KOPT-K1 (cell line): Measurements from ENCODE around the gene YPEL3.

Experiments used
- H3K27ac ChIP-seq: fragments of 200-600 bp; sonication (generic); 2 replicates; pipeline ENCODE4 v1.5.1; 2016; ENCODE audit warnings: antibody characterized with exemption, mild to moderate bottlenecking, low read depth, low read length; ENCODE audit not compliant: poor library complexity, severe bottlenecking
- H3K36me3 ChIP-seq: fragments of 200-600 bp; sonication (generic); 2 replicates; pipeline ENCODE4 v1.5.1; 2017; ENCODE audit warnings: antibody characterized with exemption, mild to moderate bottlenecking, low read length, moderate library complexity; ENCODE audit not compliant: insufficient read depth
- H3K9me3 ChIP-seq: fragments of 200-600 bp; sonication (generic); 2 replicates; pipeline ENCODE4 v1.5.1; 2017; ENCODE audit warnings: antibody characterized with exemption, low read length, mild to moderate bottlenecking; ENCODE audit not compliant: insufficient read depth, poor library complexity, severe bottlenecking

YPEL3 gene

DNA sequence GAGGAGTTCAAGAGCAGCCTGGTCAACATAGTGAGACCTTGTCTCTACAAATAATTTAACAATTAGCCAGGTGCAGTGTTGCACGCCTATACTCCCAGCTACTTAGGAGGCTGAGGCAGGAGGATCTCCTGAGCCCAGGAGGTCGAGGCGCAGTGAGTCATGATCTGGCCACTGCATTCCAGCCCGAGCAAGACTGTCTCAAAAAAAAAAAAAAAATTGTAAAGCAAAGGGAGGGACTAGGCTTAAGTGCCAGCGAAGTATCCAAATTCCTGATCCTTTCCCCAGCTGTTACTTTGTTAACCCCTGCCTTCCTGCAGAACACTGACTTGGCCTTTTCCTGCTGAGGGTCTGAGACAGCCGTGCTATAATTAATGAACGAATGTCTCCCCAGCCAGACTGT is 14.6 kb upstream of the YPEL3 start:
- H3K27ac ChIP-seq, result no peak overlapping the region
- peaks cover 65% of the 10 kb centered on the region for H3K36me3 ChIP-seq
- H3K9me3 ChIP-seq, result no peaks in the 10 kb centered on the region

DNA sequence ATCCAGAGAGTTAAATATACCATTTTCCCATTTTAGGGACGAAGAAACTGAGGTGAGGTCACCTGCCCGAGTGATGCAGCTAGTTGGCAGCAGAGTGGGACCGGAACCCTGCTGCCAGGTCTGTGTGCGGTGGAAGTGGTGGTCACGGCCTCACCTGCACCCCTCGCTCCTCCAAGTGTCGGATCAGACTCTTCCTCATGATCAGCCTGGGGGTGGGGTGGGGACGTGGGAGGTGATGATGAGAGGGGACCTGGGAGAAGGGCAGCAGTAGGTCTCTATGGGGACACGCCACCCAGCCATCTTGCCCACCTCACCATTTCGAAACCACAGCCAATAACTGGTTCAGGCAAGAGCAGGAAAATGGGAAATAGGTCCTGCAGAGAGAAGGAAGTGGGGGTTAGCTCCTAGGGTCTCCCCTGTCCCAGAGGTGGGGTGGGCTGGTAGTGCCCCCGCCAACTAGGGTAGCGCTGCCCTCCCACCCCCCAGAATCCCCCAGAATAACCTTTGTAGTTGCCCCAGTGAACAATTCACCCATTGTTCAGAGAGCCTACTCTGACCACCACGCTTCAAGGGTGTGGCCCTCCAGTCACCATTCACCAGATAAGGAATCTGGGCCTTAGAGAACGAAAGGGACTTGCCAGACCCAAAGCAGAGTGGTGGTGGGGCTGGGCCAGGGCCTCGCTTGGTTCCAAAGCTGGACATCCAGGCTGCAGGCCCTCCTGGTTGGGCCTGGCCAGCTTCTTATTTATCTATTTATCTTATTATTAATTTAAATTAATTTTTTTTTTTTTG is 12.2 kb upstream of the YPEL3 start:
- H3K9me3 ChIP-seq, result no peaks in the 10 kb centered on the region
- H3K27ac ChIP-seq, result no peak overlapping the region
- H3K36me3 ChIP-seq, result peaks cover 67% of the 10 kb centered on the region

DNA sequence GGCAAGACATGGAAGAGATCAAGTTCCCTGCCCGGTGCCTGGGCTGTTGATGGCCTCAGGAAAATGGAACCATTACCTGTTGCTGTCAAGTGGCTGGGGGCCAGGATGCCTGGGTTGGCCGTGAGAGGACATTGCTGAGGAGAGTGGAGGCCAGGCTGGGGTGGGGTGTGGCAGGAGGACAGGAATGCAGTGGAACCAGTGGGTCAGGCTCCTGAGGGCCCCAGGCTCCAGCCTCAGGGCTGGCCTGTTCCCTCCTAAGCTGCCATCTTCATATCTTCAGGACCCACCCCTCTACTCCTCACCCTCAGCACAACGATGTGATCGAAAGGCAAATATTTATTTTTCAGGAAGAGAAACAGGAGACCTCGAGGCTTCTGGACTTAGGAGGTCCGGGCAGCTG is 8.5 kb upstream of the YPEL3 start:
- H3K27ac ChIP-seq, result no peak overlapping the region
- peaks cover 38% of the 10 kb centered on the region for H3K36me3 ChIP-seq
- H3K9me3 ChIP-seq, result peaks cover under 1% of the 10 kb centered on the region

DNA sequence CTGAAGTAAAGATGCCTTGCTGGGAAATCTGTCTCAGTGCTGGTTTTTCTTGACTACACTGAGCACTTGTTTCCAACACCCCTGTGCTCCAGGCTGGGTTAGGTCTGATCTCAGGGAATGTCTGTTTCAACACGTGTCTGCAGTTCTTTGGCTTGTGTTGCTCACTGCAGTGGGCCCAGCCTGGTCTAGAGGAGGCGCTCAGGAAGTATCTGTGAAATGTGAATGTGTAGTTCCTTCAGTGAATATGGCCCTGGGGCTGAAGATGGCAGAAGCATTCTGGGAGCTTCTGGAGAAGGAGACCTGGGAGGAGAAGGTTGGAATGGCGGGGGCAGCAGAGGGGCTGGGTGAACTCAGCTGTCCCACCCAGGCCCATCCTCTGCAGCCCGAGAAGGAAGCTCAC is 8.1 kb upstream of the YPEL3 start:
- Histone ChIP-seq H3K36me3 (peaks cover 37% of the 10 kb centered on the region), H3K9me3 (peaks cover 3% of the 10 kb centered on the region), H3K27ac (no peak overlapping the region)

DNA sequence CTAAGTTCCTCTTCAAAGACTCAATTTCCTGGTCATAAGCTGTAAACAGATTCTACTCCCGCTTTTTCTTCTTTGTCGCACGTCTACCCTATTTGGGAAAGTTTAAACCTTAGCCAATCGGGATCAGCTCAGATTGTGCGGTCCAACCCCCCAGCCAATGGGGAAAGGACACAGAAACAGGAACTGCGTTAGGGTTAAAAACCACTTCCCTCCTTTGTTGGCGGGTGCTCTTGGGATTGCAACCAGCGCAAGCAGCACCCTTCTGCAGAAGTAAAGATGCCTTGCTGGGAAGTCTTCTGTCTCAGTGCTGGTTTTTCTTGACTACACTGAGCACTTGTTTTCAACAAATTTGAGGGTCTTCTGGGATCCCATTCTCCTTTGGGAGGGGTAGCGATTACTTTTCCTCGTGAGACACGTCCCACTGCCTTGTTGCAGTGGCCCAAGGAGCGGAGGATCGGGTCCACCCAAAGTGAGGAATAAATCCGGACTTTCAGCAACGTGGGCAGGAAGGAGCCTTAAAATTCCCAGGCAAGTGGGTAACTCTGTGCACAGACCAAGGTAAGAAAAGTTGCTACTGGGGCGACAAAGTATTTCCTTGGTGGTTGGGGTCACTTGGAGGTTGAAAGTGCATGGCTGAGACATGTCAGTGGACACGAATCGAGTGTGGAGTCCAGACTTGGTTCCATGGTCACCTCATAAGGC is 1.0 kb upstream of the YPEL3 start:
- no peaks in the 10 kb centered on the region for H3K36me3 ChIP-seq
- peak overlapping the region; percentile 79 for H3K27ac ChIP-seq
- H3K9me3 ChIP-seq, result peaks cover 27% of the 10 kb centered on the region

DNA sequence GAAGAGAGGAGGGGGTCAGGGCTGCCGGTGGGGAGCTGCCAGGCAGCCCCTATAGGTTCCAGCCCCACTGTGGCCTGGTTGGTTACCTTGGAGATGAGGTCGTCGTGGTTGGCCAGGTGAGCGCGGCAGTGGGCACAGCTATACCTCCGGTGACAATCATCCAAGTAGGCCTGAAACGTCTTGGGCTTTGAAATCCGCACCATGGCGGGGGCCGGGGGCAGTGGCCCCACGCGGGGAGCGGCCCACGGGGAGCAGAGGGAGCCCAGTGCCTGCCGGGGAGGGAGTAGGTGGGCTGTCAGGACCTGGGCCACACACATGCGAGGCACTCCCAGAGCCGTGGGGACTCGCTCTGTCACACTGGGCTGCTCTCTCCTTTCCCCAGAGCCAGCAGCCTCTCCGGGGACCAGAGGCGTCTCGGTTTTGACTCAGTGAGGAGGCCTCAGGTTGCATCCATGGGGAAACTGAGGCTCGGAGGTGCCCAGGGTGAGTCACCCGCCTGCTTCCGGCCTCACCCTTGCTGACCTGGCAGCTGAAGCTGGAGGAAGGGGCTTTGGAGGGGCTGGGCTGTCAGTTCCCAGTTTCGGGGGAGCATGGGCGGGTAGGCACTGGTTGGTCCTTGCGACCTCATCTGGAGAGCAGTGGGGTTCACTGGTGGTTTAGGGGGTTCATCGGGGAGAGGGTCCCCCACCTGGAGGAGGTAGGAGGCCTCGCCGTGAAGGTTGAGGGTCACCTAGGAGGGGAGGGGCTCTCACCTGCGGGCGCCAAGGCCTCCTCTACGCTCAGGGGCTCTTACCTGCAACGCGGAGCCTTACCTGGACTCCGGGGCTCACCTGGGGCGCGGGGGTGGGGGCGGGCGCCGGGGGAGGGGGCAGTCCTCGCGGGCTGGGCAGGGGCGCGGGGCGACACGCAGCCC is 591 bp downstream of the YPEL3 start:
- Histone ChIP-seq H3K27ac (peak overlapping the region; percentile 38), H3K36me3 (no peaks in the 10 kb centered on the region), H3K9me3 (peaks cover 27% of the 10 kb centered on the region)

DNA sequence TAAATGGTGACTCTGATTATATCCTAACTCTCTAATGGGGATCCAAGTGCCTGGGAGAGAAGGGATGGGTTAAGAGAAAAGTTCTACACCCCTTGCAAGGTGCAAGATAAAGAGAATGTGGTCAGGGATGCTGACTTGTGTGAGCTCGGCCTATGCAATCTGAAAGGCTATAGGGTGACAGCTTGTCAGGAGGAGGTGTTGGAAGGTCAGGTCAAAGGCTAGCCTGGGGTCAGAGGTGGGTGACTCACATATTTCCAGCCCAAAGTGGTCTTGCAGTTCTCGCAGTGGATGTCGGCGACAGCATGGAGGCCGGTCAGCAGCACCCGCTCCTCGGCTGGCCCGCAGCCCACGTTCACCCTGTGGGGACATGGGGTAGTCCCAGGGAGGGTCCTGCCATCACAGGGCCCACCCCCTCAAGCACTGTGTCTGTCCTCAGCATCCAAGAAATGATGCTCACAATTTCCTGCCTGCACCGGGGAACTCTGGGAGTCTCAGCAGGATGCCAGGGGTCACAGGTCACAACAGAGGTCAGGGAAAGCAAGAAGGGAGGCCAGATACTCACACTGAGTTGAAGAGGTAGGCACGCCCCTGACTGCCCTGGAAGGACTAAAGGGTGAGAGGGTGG is 1.4 kb downstream of the YPEL3 start:
- no peaks in the 10 kb centered on the region for H3K36me3 ChIP-seq
- H3K9me3 ChIP-seq, result peaks cover 27% of the 10 kb centered on the region
- no peak overlapping the region for H3K27ac ChIP-seq

DNA sequence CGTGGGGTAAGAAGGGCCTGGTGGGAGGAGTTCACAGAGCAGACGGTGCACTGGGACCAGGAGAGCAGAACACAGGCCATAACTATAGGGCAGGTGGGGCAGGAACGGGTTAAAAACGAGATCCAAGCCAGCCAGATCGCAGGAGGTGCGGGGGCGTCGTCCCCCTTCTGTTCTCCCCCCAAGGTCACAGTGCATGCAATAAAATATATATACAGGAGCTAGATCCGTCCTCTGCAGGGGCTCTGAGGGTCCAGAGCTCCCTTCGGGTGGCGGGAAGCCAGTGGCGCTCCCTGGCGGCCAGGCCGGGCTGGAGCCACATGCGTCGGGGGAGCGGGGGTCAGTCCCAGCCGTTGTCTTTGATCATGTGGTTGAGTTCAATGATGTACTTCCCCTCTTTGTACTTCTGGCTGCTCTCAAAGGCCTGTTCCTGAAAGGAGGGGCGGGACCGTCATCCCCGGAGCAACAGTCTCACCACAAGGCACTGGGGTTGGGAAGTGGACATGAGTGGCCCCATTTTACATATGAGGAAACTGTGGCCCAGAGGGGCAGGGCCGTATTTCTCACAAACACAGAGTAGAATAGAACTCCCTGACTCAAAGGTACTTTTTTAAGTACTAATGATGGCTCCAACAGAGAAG is 3.5 kb downstream of the YPEL3 start:
- no peaks in the 10 kb centered on the region for H3K36me3 ChIP-seq
- H3K9me3 ChIP-seq, result peaks cover 12% of the 10 kb centered on the region
- H3K27ac ChIP-seq, result peak overlapping the region; percentile 68

DNA sequence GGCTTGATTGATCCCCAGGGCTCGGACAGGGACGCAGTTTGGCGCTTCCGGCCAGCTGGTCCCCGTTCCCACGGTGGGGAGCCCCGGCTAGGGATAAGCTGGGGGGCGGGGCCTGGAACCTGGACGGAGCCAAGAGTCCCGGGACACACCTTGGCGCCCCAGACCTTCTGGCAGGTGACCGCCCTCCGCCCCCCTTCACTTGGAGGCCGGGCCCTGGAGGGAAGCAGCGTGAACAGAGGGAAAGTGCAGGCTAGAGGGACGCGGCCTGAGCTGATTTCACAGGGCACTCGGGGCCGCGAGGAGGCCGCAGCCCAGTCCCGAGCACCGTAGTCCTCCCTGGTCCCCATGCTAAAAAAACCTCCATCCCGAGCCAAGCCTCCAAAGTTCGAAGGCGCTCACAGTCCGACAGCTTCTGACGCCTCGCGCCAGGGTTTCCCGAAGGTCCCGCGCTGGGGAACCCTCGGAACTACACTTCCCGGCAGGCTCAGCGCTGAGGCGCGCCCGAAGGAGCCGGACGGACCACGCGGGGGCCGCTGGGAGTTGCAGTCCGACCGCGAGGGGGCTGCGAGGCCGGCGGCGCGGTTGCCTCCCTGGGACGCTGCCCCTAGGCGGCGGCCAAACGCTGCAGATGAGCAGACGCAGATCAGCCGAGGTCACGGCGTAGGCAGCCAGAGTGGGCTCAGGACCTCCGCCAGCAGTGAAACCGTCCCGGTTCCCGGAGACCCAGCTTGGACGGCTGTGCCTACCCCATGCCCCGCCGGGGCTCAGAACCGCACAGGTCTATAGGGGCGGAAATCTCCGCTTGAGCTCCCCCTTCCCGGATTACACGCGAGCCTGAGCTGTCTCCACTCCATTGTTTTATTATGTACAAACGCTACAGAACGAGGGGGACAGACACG is 4.3 kb downstream of the YPEL3 start, which contains the start of gene TBX6:
Gene TBX6, minus strand, starts transcription at position 451 of the 899 bp plus-strand sequence. CDS start 731 bp downstream, outside the sequence.
- Histone ChIP-seq H3K36me3 (peaks cover 6% of the 10 kb centered on the region; the same call in 1 of the 2 replicates), H3K9me3 (peaks cover 4% of the 10 kb centered on the region), H3K27ac (peak within 1 kb of the TSS; percentile 68)

DNA sequence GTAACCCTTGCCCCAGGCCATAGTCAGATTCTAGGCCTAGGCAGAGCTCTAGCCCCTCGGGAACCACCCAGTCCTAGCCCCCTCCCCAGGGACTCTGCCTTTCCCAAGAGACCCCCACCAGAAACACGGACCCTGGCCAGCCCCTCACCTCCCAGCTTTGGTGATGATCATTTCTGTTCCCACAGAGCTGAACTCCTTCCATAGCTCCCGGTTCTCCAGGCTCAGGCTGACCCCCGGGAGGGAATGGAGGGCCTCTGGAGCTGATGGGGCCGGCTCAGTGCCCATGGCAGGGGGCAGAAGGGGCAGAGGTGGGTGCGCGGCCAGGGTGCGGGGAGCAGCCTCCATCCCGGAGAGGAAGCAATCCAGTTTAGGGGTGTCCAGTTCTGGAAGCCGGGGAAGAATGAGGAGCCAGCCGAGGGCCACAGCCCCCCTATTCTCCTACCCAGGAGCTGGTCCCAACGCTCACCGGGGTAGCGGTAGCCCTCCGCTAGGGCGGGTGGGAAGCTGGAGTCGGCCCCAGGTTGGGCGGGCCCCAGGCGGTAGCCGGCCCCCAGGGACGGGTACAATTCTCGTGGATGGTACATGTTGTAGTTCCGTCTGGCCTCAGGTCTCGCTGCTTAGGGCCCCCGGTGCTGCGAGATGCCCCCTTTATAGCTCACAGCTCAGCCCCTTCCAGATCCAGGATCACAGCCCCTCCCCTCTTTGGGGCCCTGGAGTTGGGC is 5.2 kb downstream of the YPEL3 start:
- Histone ChIP-seq H3K36me3 (peaks cover 11% of the 10 kb centered on the region), H3K9me3 (no peaks in the 10 kb centered on the region), H3K27ac (peak overlapping the region; percentile 6)

DNA sequence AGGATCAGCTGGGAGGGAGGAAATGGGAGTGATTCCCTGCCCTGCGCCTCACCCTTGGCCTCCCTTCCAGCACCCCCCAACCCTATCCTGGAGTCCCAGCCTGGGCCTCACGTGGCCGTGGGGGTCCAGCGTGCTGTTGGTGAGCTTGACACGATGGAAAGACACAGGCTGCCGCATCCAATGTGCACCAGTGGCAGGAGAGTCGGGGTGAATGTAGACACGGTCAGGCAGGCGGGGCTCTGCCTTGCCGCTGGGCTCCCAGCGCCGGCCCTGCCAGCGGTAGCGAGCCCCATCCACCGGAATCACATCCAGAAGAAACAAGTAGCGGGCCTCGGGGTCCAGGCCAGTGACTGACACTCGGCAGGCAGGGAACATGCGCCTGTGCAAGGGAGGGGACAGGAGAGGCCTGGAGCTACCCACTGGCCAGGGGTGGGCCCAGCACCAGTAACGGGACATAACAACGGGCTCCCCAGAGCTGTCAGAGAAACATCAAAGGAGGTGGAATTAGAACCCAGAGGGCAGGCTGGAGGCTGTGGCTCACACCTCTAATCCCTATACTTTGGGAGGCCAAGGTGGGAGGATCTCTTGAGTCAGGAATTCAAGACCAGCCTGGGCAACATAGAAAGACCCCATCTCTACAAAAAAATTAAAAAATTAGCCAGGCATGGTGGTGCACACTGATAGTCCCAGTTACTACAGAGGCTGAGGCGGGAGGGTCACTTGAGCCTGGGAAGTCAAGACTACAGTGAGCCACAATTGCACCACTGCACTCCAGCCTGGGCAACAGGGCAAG is 7.0 kb downstream of the YPEL3 start:
- H3K9me3 ChIP-seq, result no peaks in the 10 kb centered on the region
- no peak overlapping the region for H3K27ac ChIP-seq
- H3K36me3 ChIP-seq, result peaks cover 29% of the 10 kb centered on the region

DNA sequence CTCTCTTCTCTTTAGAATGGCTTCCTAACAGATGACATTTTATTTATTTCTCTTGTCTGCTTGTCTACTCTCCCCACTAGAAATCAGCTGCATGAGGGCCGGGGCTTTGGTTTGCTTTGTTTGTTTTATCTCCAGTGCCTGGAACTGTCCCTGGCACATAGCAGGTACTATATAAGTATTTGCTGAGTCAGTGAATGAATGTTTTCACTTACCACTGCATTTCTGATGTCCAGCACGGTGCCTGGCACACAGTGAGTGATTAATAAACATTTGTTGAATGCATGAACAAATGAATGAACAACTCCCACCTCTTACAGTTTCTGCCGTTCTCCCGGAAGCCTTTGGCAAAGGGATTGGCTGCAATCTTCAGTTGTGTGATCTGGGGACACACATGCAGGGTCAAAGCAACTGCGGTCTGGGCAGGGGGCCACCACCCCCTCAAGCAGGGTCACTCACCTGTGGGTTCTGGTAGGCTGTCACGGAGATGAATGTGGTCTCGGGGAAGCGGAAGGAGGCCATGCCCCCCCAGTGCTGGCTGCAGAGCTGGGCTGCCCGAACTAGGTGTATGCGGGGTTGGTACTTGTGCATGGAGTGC is 7.7 kb downstream of the YPEL3 start:
- no peak overlapping the region for H3K27ac ChIP-seq
- H3K36me3 ChIP-seq, result peaks cover 36% of the 10 kb centered on the region
- H3K9me3 ChIP-seq, result no peaks in the 10 kb centered on the region
